ENCODE results near the gene RSPH9.

Gene RSPH9

DNA sequence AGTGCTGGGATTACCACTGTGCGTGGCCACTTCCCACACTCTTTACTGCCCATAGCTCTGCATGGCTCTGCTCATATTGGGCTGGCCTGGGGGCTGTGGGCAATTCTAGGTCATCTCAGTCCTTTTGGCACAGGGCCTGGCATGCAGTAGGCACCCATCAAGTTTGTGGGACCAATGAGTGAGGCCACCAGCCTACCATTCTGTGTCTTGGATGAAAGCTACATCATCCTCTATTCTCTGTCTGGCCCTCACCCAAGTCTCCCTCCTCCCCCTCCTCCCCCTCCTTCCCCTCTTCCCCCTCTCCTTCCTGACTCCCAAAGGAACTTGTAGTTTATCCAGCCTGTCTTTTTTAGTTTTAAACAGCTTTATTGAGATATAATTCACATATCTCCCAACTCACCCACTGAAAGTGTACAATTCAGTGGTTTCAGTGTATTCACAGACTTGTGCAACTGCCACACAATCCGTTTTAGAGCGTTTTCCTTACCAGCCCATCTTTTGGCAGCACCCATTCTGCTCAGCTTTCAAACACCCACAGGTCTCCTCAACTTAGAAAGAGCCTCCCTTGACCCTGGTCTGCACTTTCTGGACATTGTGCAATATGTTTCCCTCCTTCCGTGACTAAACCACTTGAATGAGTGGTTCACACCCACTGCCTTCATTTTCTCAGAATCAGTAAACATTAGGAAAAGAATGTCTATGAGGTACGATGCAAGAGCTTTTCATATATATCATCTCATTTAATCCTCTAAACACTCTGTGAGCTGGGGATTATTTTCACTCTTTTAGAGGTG, 64.2 kb downstream of the RSPH9 start:
- DNase-seq (ENCODE audit: low read depth in 4 of 4, low spot score in 1 of 4): no peak

DNA sequence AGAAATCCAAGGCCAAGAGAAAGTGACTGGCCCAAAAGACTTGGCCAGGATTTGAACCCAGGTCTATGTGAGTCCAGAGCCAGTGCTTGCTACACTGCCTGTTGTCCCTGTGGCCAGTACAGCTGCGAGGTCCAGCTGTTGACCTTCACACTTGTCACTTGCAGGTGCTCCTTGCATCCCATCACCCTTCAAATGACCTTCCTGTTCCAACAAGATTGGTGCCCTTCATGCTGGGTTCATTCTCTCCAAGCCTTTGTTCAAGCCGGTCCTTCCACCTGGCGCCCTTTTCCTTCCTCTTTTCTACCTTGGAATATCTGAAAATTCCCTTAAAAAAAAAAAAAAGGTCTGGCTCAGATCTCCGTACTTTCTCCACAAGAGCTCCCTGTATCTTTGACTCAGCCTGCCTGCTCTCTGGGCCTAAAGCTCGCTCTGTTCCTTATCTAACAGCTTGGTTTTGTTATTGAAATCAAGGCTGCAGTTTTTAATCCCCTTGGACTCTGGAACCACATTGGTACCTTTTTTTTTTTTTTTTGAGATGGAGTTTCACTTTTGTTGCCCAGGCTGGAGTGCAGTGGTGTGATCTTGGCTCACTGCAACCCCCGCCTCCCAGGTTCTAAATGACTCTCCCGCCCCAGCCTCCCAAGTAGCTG, 64.9 kb downstream of the RSPH9 start:
- DNase-seq (ENCODE audit: low read depth in 4 of 4, low spot score in 1 of 4): no peak

DNA sequence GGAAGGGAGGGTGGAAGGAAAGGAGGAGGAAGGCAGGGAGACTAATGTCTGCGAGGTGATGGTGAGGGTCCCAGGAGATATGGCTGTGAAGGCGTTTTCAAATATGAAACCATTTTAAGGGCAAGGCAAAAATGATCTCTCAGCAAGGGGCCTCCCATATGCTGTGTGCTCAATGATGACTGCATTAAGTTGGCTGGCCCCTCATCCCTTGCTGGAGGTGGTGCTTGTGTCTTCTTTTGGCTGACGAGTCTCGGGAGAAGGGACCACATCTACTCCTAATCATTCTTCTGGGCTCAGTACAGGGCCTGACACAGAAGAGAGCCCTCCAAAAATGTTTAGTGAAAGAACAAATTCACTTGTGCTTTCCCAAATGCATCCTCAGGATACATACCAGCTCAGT, 65.7 kb downstream of the RSPH9 start:
- DNase-seq (ENCODE audit: low read depth in 4 of 4, low spot score in 1 of 4): no peak

DNA sequence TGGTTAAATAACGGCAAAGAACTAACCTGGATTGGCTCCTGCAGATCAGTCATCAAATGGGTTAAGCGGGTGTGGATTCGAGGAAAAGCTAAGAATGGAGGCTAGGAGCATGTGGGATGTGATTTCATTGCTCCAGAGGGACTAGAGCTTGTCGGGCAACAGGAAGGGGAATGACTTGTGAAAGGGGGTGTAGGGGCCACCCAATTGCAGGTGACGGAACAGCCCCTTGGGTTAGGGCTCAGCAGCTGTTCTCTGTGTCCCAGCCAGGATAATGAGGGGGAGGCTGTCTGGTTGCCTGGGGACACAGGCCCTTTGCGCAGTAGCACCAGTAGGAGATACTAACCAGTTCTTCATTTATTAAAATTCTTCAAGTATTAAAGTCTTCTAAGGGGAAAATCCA, 67.7 kb downstream of the RSPH9 start:
- DNase-seq (ENCODE audit: low read depth in 4 of 4, low spot score in 1 of 4): no peak

DNA sequence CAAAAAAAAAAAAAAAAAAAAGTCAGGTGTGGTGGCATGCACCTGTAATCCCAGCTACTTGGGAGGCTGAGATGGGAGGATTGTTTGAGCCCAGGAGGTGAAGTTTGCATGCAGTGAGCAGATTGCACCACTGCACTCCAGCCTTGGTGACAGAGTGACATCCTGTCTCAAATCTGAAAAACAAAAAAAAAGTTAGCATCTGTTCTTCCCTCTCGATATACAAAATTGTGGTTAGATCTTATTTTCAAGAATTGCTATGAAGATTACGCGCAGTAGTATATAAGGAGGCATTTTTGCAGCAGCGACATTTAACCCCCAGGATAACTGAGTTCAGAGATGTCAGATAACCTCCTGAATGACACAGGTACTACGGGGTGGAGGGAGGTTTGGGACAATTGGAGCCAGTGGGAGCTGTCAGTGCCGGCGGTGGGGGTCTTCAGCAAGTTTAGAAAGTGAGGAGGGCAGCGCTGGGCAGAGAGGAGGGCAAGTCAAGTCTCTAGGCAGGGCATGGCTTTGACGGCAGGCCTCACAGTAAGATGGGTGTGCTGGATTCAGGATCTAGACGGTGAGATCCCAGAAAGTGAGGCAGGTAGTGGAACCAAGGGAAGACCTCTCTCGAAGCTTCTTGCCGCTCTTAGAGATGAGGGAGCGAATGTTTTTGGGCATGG, 68.9 kb downstream of the RSPH9 start:
- DNase-seq (ENCODE audit: low read depth in 4 of 4, low spot score in 1 of 4): no peak

DNA sequence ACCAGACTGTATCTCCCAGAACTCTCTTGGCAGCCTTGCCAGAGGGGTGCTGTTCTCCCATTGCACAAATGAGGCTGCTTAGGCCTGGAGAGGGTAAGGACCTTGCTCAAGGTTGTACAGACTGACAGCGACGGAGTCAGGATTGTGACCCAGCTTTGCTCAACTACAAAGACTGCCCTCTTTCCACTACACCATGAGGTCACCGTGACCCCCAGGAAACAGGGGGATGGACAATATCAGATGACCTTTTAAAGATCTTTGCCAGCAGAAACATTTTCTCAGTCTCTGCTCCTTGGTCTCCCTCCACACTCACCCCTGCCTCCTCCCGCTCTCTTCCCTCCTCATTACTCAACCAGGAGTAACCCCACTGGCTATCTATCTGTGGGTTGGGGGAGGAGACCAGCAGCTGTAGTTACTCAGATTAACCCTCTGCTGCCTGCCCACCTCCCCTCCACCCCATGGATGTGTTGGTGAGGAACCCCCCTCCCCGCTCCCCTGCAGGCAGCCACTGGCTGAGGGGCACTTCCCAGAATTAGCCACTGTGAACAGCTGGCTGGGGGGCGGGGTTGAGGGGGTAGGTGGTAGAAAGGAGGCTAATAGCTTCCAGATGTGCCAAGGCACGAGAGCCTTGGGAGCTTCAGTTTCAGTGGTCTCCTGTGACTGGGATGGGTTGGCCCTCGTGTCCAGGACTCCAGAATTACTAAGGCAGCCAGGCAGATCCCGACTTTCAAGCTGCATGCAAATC, 69.6 kb downstream of the RSPH9 start:
- DNase-seq (ENCODE audit: low read depth in 4 of 4, low spot score in 1 of 4): no peak

DNA sequence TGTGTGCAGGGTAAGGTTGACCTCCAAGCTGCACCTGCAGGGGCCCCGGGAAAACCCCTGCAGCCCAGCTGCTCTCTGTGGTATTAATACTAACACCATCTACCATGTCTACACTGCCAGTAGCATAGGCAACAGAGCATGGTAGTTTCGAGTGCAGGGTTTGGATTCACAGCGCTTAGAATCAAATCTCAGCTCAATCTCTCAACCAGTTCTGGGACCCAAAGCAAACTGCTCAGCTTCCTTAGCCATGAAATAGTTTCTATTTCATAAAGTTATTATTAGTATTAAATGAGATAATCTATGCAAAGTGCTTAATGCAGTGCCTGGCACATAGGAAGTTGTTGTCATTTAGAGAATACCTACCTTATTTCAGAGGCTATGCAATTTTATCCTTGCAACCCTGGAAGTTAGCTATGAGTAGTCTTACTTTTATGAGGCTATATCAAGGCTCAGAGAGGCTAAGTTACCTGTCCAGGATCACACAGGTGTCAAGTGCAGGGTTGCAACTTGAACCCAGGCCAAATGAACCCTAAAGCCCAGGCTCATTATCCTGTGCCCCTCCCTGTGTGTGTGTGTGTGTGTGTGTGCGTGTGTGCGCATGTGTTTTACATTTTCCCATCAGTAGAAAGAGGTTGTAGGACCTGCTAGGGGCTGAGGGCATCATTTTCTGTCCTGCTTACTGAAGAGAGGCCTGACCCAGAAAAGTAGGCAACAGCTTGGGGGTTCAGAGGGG, 70.4 kb downstream of the RSPH9 start:
- no peak for DNase-seq (ENCODE audit: low read depth in 4 of 4, low spot score in 1 of 4)

DNA sequence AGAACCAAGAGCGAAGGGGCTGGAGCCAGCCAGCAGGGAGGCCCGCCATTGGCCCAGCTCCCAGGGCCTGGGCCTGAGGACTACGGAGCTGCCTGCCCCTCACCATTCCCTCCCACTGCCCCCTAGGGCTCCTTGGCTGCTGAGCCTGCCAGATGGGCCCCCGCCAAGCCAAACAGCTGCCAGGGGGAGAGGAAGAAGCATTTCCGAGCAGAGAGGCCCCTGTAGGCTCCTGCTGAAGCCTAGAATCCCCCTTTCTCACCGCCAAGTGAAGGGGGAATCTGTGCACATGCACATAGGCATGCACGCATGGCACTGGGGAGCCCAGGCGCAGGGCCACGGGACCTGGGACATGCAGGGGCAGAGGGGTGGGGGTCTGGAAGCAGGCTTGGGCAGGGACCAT, 71.3 kb downstream of the RSPH9 start:
- DNase-seq (ENCODE audit: low read depth in 4 of 4, low spot score in 1 of 4): no peak

DNA sequence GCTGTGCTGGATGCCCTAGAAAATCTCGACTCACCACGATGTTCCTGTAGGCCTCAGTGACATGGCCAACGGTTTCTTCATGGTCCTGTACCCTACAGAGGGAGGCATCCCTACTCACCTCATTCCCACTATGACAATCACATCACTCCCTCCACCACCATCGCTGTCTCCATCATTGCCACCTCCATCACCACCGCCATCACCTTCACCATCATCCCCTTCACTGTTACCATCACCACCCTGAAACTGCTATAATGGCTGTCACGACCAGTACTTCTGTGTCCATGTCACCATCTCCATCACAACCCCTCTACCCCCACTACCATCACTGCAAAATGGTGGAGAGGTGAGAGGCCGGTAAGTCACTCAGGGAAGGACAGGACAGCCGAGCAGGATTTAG, 72.6 kb downstream of the RSPH9 start:
- no peak for DNase-seq (ENCODE audit: low read depth in 4 of 4, low spot score in 1 of 4)

DNA sequence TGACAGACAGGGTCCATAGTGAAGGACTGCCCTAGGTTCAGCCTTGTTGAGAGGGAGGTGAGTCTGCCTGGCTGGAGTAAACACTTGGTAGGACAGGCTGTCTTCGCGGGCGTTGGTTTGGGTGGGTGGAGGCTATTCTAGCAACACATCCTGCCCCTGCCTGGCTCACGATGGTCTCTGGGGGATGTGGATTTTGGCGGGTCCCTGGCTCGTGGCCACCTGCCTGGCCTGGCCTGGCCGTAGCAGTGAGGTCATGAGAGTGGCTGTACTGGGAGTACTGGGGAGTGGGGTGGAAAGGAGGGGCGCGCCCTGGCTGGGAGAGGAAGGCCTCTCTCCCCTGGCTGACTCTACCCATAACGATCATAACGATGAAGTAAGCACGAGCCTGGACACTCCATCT, 73.0 kb downstream of the RSPH9 start:
- no peak for DNase-seq (ENCODE audit: low read depth in 4 of 4, low spot score in 1 of 4)

DNA sequence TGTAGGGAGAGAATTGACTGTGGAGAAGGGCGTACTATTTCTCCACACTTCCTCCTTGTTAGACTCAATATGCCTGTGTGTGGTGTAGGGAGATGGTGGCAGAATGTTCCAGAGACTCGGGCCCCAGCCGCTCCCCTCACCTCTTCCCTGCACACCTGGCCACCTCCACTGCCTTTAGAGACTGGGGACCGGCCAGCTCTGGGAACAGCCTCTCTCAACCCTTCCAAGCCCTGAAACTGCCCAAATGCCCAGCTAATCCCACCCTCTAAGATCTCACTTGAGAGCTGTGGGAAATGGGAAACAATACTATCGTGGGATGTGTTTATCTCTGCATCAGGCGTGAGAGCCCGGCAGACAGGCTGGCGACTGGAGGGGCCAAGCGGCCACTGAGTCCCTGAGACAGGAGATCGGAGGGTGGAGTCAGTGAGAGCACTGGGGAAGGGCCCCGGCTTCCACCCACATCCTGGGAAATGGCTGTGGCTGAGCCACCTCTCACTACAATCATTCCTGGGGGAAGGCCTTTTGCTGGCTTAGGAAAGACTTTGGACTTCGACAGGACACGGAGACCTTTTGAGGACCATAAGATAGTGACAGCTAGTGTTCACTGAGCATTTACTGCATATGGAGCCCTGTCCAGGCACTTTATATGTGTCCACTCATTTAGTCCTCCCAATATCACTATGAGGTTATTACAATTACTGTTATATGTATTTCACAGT, 73.7 kb downstream of the RSPH9 start:
- no peak for DNase-seq (ENCODE audit: low read depth in 4 of 4, low spot score in 1 of 4)

DNA sequence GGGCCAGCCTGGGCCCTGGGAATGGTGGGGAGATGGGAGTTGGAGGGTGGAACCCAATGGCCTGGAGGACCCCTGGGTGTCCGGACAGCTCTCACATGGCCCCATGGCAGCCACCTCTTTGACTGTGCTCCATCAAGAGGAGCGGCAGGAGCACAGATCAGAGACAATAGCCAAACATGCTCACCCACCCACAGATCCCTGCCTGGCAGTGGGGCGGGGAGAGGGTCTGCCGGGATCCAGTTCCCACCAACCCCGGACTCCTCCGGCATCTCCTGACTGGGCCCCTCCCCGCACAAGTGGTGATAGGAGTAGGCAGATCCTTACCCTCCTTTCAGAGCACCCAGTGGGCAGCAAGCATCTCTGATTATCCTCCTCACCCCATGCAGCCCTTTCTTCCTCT, 74.7 kb downstream of the RSPH9 start:
- no peak for DNase-seq (ENCODE audit: low read depth in 4 of 4, low spot score in 1 of 4)

DNA sequence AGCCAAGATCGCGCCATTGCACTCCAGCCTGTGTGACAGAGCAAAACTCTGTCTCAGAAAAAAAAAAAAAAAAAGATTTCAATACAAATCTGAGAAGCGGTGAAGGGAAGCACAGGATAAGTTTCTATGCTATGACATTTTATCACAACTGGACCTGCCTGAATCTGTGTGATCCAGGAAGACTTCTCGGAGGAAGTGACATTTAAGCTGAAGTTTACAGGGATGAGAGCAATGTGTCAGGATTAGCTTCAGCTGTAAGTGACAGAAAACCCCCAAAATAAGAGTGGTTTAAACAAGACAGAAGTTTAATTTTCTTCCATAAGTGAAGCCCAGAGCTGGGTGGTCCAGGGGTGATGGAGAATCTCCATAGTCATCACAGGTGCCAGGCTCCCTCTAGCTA, 76.2 kb downstream of the RSPH9 start:
- no peak for DNase-seq (ENCODE audit: low read depth in 4 of 4, low spot score in 1 of 4)
